GM12878 (cell line): ENCODE results near the gene SLC45A1. TPM values are rescaled to one million over a fixed set of nuclear protein-coding genes. Genes with fewer than 3 reads are reported as not detected.

Source experiments
- ATAC-seq: fragments of 200-7000 bp; cut with Tn5 transposase; 3 replicates; pipeline ENCODE4 v1.9.1; 2020; ENCODE audit warnings: mild to moderate bottlenecking, moderate library complexity
- BruUV-seq: library from RNA; stranded (reverse); fragments of 400-500 nt; replicated peaks from 2 replicates; lab custom pipeline; 2021; lab: Mats Ljungman, UMichigan
- CTCF ChIA-PET: fragments of 300-600 bp; sonication (Branson Sonifier 250); formaldehyde crosslinking; extraction: SDS; loops from one replicate; lab custom pipeline; 2021; ENCODE audit warnings: inconsistent platforms; lab: Yijun Ruan, JAX
- POLR2A ChIA-PET: fragments of 350-600 bp; formaldehyde crosslinking; extraction: SDS; loops from one replicate; lab custom pipeline; 2021; ENCODE audit warnings: inconsistent platforms; lab: Charles Lee
- RAD21 ChIA-PET: fragments of 300-600 bp; sonication (Branson Sonifier 250); formaldehyde crosslinking; loops from one replicate; lab custom pipeline; 2023; ENCODE audit warnings: antibody characterized with exemption; ENCODE audit not compliant: unreplicated experiment; lab: Charles Lee
- SMC1A ChIA-PET: fragments of 300-600 bp; sonication (Branson Sonifier 250); formaldehyde crosslinking; loops from one replicate; lab custom pipeline; 2023; ENCODE audit not compliant: unreplicated experiment, uncharacterized antibody; lab: Charles Lee
- DNase-seq: peaks from one replicate; pipeline ENCODE4 v3.0.0-alpha.2; 2011; ENCODE audit warnings: low read depth, low spot score
- FAIRE-seq: peaks from 3 replicates; lab custom pipeline; 2011; peaks lifted over from hg19 to GRCh38; lab: Jason Lieb, UNC
- H2AFZ ChIP-seq: 2 replicates; pipeline ENCODE4 v1.6.0; 2011; ENCODE audit warnings: low read depth, low read length, control low read depth; ENCODE audit not compliant: control insufficient read depth
- H3K27ac ChIP-seq: 2 replicates; pipeline ENCODE4 v1.5.1; 2011; ENCODE audit warnings: control low read depth; ENCODE audit not compliant: control insufficient read depth, insufficient read depth
- H3K27me3 ChIP-seq, 2 experiments: replicated peaks in 1 of 2; 2 replicates each; pipeline versions ENCODE4 v1.6.0 to v1.6.1; 2011; ENCODE audit warnings: low read length in 1 of 2; ENCODE audit not compliant: control insufficient read depth in 2 of 2, insufficient read depth in 2 of 2
- H3K36me3 ChIP-seq, 2 experiments: 2 replicates each; pipeline ENCODE4 v1.5.1; 2011; ENCODE audit warnings: low read length in 1 of 2; ENCODE audit not compliant: control insufficient read depth in 2 of 2, insufficient read depth in 2 of 2
- H3K4me1 ChIP-seq: 2 replicates; pipeline ENCODE4 v1.6.1; 2011; ENCODE audit warnings: mild to moderate bottlenecking, low read length, moderate library complexity, mixed read lengths; ENCODE audit not compliant: control insufficient read depth, insufficient read depth
- H3K4me2 ChIP-seq: 2 replicates; pipeline ENCODE4 v1.6.0; 2011; ENCODE audit warnings: control low read depth; ENCODE audit not compliant: control insufficient read depth, insufficient read depth
- H3K4me3 ChIP-seq: fragments of 200-600 bp; sonication (generic); 2 replicates; pipeline ENCODE4 v1.5.1; 2016
- H3K79me2 ChIP-seq: 2 replicates; pipeline ENCODE4 v1.6.0; 2011; ENCODE audit warnings: low read length; ENCODE audit not compliant: control insufficient read depth, insufficient read depth
- H3K9ac ChIP-seq: 2 replicates; pipeline ENCODE4 v1.8.0; 2011; ENCODE audit warnings: low read length, control low read depth, mixed read lengths; ENCODE audit not compliant: control insufficient read depth, insufficient read depth
- H3K9me3 ChIP-seq: replicated peaks from 3 replicates; pipeline ENCODE4 v1.5.1; 2011; ENCODE audit warnings: mild to moderate bottlenecking, low read length; ENCODE audit not compliant: control insufficient read depth, insufficient read depth
- H4K20me1 ChIP-seq: 2 replicates; pipeline ENCODE4 v1.6.0; 2011; ENCODE audit not compliant: control insufficient read depth, insufficient read depth
- CBX3 ChIP-seq: fragments of 200-600 bp; sonication (generic); IDR thresholded peaks from 2 replicates; pipeline ENCODE4 v1.6.1; 2016; ENCODE audit warnings: low read depth, borderline replicate concordance
- E2F8 ChIP-seq: fragments of 450-650 bp; IDR thresholded peaks from 2 replicates; pipeline ENCODE4 v1.6.1; 2018; ENCODE audit warnings: mild to moderate bottlenecking, low read depth, moderate library complexity; ENCODE audit not compliant: partially characterized antibody
- GATAD2B ChIP-seq: fragments of 450-650 bp; conservative IDR thresholded peaks from 2 replicates; pipeline ENCODE4 v1.6.1; 2017; ENCODE audit warnings: low read depth, mild to moderate bottlenecking, moderate library complexity
- MTA2 ChIP-seq: fragments of 450-650 bp; IDR thresholded peaks from 2 replicates; pipeline ENCODE4 v1.6.1; 2016; ENCODE audit warnings: low read depth, mild to moderate bottlenecking, moderate library complexity
- NKRF ChIP-seq: fragments of 450-650 bp; conservative IDR thresholded peaks from 2 replicates; pipeline ENCODE4 v1.6.1; 2017; ENCODE audit warnings: mild to moderate bottlenecking, moderate library complexity
- SMAD5 ChIP-seq: IDR thresholded peaks from 2 replicates; pipeline ENCODE4 v1.6.1; 2016; ENCODE audit warnings: antibody characterized with exemption, low read depth
- WGBS: methylation state at CpG from one replicate; pipeline ENCODE4 v1.1.6; 2016; ENCODE audit warnings: low lambda C conversion rate; ENCODE audit not compliant: insufficient replicate concordance, insufficient coverage; ENCODE audit errors: missing lambda C conversion rate; 5-methylcytosine and 5-hydroxymethylcytosine counted together
- in situ Hi-C: fragments of 300-500 bp; cut with MboI; formaldehyde crosslinking; loops from 9 replicates; pipeline ENCODE4 v1.14.3; 2018; ENCODE audit warnings: mixed read lengths
- intact Hi-C: fragments of 100-400 bp; cut with micrococcal nuclease; formaldehyde crosslinking; loops from one replicate; pipeline ENCODE4 v1.14.2; 2022; ENCODE audit not compliant: unreplicated experiment
- polyA plus RNA-seq, 11 experiments: library from polyadenylated mRNA; depleted of rRNA in 4 of 11; unstranded in 6 of 11; stranded (reverse) in 5 of 11; fragments of >200 nt; fragmentation: Nextera tagmentation in 4 of 11; fragmentation: Illumina TruSeq in 1 of 11; extraction: Ambion mirVana in 4 of 11; extraction: Trizol in 1 of 11; gene quantifications; 1 replicate in 1 of 11; 2 replicates in 10 of 11; pipeline versions ENCODE4 v1.2.1 to v1.2.3, GENCODE V29; 2011 to 2016; ENCODE audit warnings: inconsistent platforms in 2 of 11, missing spikeins in 2 of 11, low read depth in 1 of 11
- total RNA-seq, 4 experiments: library from RNA; depleted of rRNA in 3 of 4; stranded (reverse); fragments of >200 nt in 3 of 4; fragmentation: Illumina TruSeq in 1 of 4; extraction: Trizol in 1 of 4; gene quantifications; 2 replicates each; pipeline versions ENCODE4 v1.2.1 to v1.2.3, GENCODE V29; 2013 to 2021

Gene SLC45A1
- total and polyA plus RNA-seq, 10 of the 15 experiments (the other 5 are each of a cell fraction or from before 2014, with no cell fraction given) = 0.07 to 0.23 (median 0.13) TPM; not detected in 6

GRCh38 chr1:8299963-8300362 is 18.0 kb upstream of the SLC45A1 start:
- in situ Hi-C loops = no loop called here
- Histone ChIP-seq H3K27me3 (no peaks in the 10 kb centered on the region), H3K79me2 (no peaks in the 10 kb centered on the region), H3K36me3 (no peaks in the 10 kb centered on the region), H4K20me1 (no peaks in the 10 kb centered on the region), H3K9ac (no peak overlapping the region), H3K27ac (no peak overlapping the region), H2AFZ (no peak overlapping the region), H3K4me2 (no peak overlapping the region), H3K4me3 (no peak overlapping the region), H3K9me3 (no peaks in the 10 kb centered on the region), H3K4me1 (no peaks in the 10 kb centered on the region)
- ChIA-PET RAD21 (no interaction called here), SMC1A (no interaction called here), POLR2A (no interaction called here), CTCF (no interaction called here)
- no TSS peak for BruUV-seq
- TF ChIP-seq NKRF = no peak
- no peak for TF ChIP-seq MTA2
- no peak for TF ChIP-seq GATAD2B
- TF ChIP-seq SMAD5 = no peak
- TF ChIP-seq CBX3 = no peak
- no peak for TF ChIP-seq E2F8
- DNase-seq (no peak), FAIRE-seq (no peak), ATAC-seq (no peak)
- WGBS = 59% methylated on average over 5 of the region's 5 CpGs
- intact Hi-C loops = no loop called here
